ENCODE data around the gene WFDC1. TPM values are rescaled to one million over a fixed set of nuclear protein-coding genes. Genes with fewer than 3 reads are reported as not detected.

Gene WFDC1, protein sequence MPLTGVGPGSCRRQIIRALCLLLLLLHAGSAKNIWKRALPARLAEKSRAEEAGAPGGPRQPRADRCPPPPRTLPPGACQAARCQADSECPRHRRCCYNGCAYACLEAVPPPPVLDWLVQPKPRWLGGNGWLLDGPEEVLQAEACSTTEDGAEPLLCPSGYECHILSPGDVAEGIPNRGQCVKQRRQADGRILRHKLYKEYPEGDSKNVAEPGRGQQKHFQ
- total RNA-seq (not detected), total RNA-seq (0 reads per million in 2 donors)

DNA sequence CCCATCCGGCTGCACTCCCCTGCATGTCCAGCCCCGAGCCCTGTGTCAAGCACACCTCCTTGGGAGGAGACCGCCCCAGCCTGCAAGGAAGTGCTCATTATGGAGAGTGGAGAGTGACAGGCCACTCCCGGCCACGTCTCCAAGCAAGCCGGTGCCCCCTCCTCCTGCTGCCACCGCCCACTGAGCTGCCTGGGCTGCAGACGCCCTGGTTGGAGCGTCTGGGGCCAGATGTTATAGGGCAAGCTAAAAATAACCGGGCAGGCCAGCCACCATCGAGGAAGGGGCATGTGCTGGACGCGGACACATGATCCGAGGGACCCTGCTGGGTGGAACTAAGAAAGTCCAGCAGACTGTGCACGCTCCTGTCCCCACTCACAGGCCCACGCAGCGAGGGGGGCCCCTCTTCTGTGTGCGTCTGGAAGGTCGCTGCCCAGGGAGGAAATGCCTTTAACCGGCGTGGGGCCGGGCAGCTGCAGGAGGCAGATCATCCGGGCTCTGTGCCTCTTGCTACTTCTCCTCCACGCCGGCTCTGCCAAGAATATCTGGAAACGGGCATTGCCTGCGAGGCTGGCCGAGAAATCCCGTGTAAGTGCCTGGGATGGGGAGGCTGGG is at the start of gene WFDC1:
Gene WFDC1 (plus strand): TSS at position 348 of the 612 bp plus-strand sequence. CDS start 94 bp downstream, at position 442.
- Mint-ChIP-seq H3K27me3 (peaks cover 81% of the 10 kb centered on the region), H3K27ac (no peak within 1 kb of the TSS), H3K36me3 (ENCODE audit: low read depth) (no peaks in the 10 kb centered on the region), H3K4me3 (peak within 1 kb of the TSS; percentile 12), H3K4me1 (peaks cover 15% of the 10 kb centered on the region)
- no peaks in the 10 kb centered on the region for H3K9me3 ChIP-seq (ENCODE audit: control insufficient read depth, low read length, poor library complexity, severe bottlenecking)
- DNase-seq: no peak
- ATAC-seq: no peak

DNA sequence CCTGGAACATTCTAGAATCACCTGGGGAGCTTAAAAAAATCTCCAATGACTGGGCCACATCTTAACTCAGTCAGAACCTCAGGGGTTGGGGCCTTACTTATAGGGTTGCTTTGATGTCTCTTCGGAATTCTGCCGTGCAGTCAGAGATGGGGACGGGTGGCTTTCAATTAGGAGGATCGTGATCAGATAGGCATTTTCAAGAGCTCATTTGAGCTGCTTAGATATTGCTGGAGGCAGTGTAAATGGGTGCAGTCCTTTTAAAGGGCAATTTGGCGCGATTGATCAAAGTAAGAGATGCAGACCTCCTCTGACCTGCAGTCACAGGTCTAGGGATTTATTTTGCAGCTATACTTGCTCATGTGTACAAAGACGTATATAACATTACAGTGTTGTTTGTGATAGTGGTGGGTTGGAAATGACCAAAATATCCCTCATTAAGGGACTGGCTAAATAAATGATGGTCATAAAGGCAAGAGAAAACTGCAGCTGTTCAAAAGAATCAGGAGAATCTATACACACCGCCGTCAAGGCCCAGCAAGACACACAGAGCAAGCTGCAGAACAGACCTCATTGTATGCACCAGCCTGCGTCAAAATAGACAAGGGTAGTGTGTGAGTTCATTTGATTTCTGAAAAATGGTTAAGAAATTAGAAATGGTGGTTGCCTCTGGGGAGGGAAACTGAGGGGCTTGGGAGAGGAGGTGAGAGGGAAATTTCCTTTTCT is 48.6 kb upstream of the WFDC1 start:
- H3K27ac Mint-ChIP-seq: no peak overlapping the region
- ATAC-seq (no peak), DNase-seq (no peak)
- H3K4me3 Mint-ChIP-seq: no peak overlapping the region
- no peaks in the 10 kb centered on the region for H3K9me3 ChIP-seq (ENCODE audit: control insufficient read depth, low read length, poor library complexity, severe bottlenecking)
- H3K36me3 Mint-ChIP-seq (ENCODE audit: low read depth): peaks cover 6% of the 10 kb centered on the region
- peaks cover 3% of the 10 kb centered on the region for H3K4me1 Mint-ChIP-seq
- H3K27me3 Mint-ChIP-seq: peaks cover 60% of the 10 kb centered on the region

DNA sequence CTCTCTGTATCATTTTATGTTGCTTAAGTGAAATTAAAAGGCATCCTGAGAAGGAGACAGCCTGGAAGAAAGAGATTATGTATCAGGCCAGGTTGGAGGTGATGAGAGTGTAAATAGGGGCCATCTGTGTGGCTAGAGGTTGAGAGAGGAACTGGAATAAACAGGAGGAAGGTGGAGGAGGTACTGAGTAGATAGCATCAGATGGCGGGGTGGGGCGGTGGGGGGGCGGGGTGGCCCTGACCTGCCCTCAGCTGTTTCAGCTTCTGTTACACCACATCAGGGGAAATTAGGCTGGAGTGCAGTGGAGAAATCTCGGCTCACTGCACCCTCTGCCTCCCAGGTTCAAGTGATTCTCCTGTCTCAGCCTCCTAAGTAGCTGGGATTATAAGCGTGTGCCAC is 48.0 kb upstream of the WFDC1 start:
- DNase-seq (no peak), ATAC-seq (no peak)
- H3K4me1 Mint-ChIP-seq: peaks cover 3% of the 10 kb centered on the region
- no peak overlapping the region for H3K4me3 Mint-ChIP-seq
- H3K27ac Mint-ChIP-seq: no peak overlapping the region
- no peaks in the 10 kb centered on the region for H3K9me3 ChIP-seq (ENCODE audit: control insufficient read depth, low read length, poor library complexity, severe bottlenecking)
- peaks cover 6% of the 10 kb centered on the region for H3K36me3 Mint-ChIP-seq (ENCODE audit: low read depth)
- peaks cover 60% of the 10 kb centered on the region for H3K27me3 Mint-ChIP-seq

DNA sequence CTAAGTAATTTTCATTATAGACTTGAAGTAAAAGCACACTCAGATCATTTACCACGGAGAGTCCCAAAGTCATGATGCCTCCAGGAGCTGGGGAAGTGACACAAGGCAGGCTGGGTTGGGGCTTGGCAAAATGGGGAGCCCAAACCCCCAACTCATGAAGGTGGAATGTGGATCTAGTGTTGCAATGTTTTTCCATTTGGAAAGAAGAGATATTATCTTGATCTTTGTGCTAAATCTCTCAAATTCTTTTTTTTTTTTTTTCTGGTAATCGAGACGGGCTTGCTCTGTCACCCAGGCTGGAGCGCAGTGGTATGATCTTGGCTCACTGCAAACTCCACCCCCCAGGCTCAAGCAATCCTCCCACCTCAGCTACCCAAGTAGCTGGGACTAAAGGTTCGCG is 47.3 kb upstream of the WFDC1 start:
- DNase-seq (no peak), ATAC-seq (no peak)
- peaks cover 3% of the 10 kb centered on the region for H3K4me1 Mint-ChIP-seq
- H3K4me3 Mint-ChIP-seq: no peak overlapping the region
- H3K27ac Mint-ChIP-seq: no peak overlapping the region
- H3K27me3 Mint-ChIP-seq: peaks cover 64% of the 10 kb centered on the region
- peaks cover 6% of the 10 kb centered on the region for H3K36me3 Mint-ChIP-seq (ENCODE audit: low read depth)
- H3K9me3 ChIP-seq (ENCODE audit: control insufficient read depth, low read length, poor library complexity, severe bottlenecking): no peaks in the 10 kb centered on the region

DNA sequence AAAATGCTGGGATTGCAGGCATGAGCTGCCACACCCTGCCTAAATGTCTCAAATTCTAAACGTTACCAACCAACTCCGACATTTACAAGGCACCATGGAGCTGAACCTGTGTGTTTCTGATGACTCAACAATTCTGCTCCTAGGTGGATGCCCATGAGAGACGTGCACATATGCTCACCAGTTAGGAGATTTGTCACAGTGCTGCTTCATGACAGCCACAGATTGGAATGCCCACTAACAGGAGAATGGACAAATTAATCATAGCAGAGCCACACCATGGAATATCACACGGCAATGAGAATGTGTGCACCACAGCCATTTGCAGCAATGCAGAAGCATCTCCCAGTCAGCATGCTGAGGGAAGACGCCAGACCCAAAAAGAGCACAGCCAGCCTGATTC is 46.8 kb upstream of the WFDC1 start:
- peaks cover 6% of the 10 kb centered on the region for H3K36me3 Mint-ChIP-seq (ENCODE audit: low read depth)
- ATAC-seq (no peak), DNase-seq (no peak)

DNA sequence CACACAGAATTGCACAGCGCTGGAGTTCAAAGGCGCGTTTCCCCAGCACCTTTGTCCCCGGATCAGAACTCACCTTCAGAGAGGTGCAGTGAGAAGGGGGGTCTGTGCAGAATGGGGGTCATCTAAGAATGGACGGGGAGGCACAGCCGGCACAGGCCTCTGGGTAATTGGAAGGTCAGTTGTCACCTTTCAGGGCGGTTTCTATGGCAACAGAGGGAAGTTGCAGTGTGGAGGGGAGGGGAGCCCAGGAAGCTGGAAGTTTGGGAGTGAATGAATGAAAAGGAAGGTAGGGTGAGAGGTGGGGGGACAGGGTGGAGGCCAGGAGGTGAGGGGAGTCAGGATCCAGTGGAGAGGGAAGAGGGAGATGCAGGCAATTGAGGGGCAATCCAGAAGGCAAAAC is 42.5 kb upstream of the WFDC1 start:
- no peak overlapping the region for H3K4me3 Mint-ChIP-seq
- no peak for ATAC-seq
- peaks cover 3% of the 10 kb centered on the region for H3K36me3 Mint-ChIP-seq (ENCODE audit: low read depth)
- no peak for DNase-seq
- no peaks in the 10 kb centered on the region for H3K4me1 Mint-ChIP-seq
- no peak overlapping the region for H3K27ac Mint-ChIP-seq
- no peaks in the 10 kb centered on the region for H3K9me3 ChIP-seq (ENCODE audit: control insufficient read depth, low read length, poor library complexity, severe bottlenecking)
- peaks cover 53% of the 10 kb centered on the region for H3K27me3 Mint-ChIP-seq

More for the DNA sequence above, 46.8 kb upstream of the WFDC1 start:
- Mint-ChIP-seq H3K4me1 (peaks cover 3% of the 10 kb centered on the region), H3K27me3 (peaks cover 69% of the 10 kb centered on the region), H3K4me3 (no peak overlapping the region), H3K27ac (no peak overlapping the region)
- no peaks in the 10 kb centered on the region for H3K9me3 ChIP-seq (ENCODE audit: control insufficient read depth, low read length, poor library complexity, severe bottlenecking)

DNA sequence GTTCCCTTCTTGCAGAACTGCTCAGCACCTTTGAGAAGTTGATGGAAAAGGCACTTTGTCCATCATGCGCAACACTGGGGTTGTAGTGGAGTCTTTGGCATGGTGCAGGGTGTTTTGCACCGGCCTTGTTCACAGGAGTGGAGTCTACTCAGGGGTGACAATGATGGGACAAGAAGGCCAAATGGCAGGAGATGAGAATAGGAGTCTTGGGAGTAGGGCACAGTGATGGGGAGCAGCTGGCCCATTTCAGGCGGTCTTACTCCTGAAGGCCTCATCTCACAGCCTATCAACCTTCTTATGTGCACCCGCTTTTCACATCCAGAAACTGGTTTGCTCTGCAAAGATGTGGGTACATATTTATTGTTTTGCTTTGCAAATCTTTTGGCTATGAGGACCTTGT is 41.5 kb upstream of the WFDC1 start:
- H3K4me1 Mint-ChIP-seq: no peaks in the 10 kb centered on the region
- no peak overlapping the region for H3K4me3 Mint-ChIP-seq
- DNase-seq (no peak), ATAC-seq (no peak)
- no peak overlapping the region for H3K27ac Mint-ChIP-seq
- no peaks in the 10 kb centered on the region for H3K9me3 ChIP-seq (ENCODE audit: control insufficient read depth, low read length, poor library complexity, severe bottlenecking)
- peaks cover 54% of the 10 kb centered on the region for H3K27me3 Mint-ChIP-seq
- peaks cover 3% of the 10 kb centered on the region for H3K36me3 Mint-ChIP-seq (ENCODE audit: low read depth)

DNA sequence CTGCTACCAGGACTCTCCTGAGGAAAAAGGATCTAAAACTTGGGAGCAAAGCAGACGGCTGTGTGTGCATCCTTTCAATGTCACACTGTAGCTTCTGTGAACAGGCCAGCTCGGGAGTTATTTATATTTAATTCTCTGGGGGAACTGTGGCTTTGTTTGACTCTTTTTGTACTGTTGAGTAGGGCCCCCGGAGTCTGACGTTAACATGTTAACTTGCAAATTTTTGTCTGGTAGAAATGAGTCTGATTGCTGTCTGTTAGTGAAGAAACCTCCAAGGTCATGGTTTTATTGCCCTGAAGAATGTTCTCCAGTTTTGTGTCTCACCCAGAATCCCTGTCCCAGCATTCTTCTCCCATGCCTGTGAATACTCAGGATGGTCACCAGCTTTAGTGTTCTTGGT is 40.6 kb upstream of the WFDC1 start:
- ATAC-seq (no peak), DNase-seq (no peak)
- H3K9me3 ChIP-seq (ENCODE audit: control insufficient read depth, low read length, poor library complexity, severe bottlenecking): no peaks in the 10 kb centered on the region
- H3K27me3 Mint-ChIP-seq: peaks cover 61% of the 10 kb centered on the region
- no peak overlapping the region for H3K4me3 Mint-ChIP-seq
- peaks cover 3% of the 10 kb centered on the region for H3K36me3 Mint-ChIP-seq (ENCODE audit: low read depth)
- no peak overlapping the region for H3K27ac Mint-ChIP-seq
- H3K4me1 Mint-ChIP-seq: no peaks in the 10 kb centered on the region

DNA sequence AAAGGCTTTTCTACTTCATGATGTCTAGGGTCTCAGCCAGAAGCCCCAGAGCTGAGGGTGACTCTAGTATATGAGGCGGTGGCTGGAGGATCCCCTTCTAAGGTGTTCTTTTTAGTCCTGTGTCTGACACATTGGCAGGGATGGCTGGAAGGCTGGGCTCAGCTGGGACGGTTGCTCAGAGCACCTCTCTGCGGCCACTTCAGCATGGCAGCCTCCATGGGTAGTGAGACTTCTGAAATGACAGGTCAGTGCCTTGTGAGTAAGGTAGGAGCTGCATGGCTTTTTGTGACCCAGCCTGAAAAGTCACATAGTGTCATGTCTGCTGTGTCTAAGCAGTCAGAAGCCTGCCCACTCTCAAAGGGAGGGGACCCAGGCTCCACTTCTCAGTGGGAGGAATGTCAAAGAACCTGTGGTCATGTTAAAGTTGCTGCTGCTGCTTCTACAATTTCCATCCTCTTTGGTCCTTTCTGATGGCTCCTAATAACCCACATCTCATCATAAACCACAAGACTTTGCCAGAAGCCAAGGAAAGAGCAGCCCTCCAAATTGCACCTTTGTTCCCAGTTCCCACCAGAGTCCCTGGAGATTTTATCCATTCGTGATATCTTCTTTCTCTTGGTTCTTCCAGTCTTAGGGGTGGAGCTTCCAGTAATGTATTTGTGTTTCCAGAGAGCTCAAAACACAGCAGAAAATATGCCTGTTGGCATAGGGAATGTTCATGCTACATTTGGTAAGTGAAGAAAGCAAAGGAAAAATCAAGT is 39.4 kb upstream of the WFDC1 start:
- Mint-ChIP-seq H3K4me1 (no peaks in the 10 kb centered on the region), H3K27me3 (peaks cover 53% of the 10 kb centered on the region), H3K4me3 (no peak overlapping the region), H3K27ac (no peak overlapping the region), H3K36me3 (ENCODE audit: low read depth) (peaks cover 3% of the 10 kb centered on the region)
- no peak for DNase-seq
- ATAC-seq: no peak
- no peaks in the 10 kb centered on the region for H3K9me3 ChIP-seq (ENCODE audit: control insufficient read depth, low read length, poor library complexity, severe bottlenecking)

DNA sequence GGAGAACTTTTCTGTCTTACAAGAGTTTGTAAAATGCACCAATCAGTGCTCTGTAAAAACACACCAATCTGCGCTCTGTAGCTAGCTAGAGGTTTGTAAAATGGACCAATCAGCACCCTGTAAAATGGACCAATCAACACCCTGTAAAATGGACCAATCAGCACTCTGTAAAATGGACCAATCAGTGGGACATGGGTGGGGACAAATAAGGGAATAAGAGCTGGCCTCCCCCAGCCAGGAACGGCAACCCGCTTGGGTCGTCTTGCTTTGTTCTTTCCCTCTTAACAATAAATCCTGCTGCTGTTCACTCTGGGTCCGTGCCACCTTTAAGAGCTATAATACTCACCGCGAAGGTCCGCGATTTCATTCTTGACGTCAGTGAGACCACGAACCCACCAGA is 36.4 kb upstream of the WFDC1 start:
- H3K9me3 ChIP-seq (ENCODE audit: control insufficient read depth, low read length, poor library complexity, severe bottlenecking): no peaks in the 10 kb centered on the region
- no peak for DNase-seq
- H3K4me1 Mint-ChIP-seq: no peaks in the 10 kb centered on the region
- no peak overlapping the region for H3K4me3 Mint-ChIP-seq
- peaks cover 2% of the 10 kb centered on the region for H3K36me3 Mint-ChIP-seq (ENCODE audit: low read depth)
- ATAC-seq: no peak
- H3K27ac Mint-ChIP-seq: peak overlapping the region; percentile 14
- peaks cover 43% of the 10 kb centered on the region for H3K27me3 Mint-ChIP-seq

DNA sequence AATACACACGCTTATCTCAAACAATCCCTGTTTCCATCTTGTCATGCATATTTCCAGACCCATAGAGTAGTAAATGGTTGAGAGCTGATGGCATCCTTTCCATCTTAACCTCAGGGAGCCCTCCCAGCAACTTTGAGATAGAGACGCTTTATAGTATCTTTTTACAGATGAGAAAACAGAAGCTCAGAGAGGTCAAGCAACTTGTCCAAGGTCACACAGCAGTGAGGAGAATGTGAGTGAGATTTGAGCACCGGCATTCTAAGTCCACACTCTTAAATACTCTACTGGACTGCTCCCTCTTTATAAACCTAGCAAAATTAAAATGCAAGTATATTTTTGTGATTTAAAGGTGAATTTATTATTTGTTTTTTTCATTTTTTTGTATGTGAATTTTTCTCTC is 35.0 kb upstream of the WFDC1 start:
- peaks cover 2% of the 10 kb centered on the region for H3K36me3 Mint-ChIP-seq (ENCODE audit: low read depth)
- ATAC-seq: no peak
- H3K27ac Mint-ChIP-seq: no peak overlapping the region
- DNase-seq: no peak
- peaks cover 48% of the 10 kb centered on the region for H3K27me3 Mint-ChIP-seq
- H3K4me1 Mint-ChIP-seq: no peaks in the 10 kb centered on the region
- H3K9me3 ChIP-seq (ENCODE audit: control insufficient read depth, low read length, poor library complexity, severe bottlenecking): no peaks in the 10 kb centered on the region
- no peak overlapping the region for H3K4me3 Mint-ChIP-seq

DNA sequence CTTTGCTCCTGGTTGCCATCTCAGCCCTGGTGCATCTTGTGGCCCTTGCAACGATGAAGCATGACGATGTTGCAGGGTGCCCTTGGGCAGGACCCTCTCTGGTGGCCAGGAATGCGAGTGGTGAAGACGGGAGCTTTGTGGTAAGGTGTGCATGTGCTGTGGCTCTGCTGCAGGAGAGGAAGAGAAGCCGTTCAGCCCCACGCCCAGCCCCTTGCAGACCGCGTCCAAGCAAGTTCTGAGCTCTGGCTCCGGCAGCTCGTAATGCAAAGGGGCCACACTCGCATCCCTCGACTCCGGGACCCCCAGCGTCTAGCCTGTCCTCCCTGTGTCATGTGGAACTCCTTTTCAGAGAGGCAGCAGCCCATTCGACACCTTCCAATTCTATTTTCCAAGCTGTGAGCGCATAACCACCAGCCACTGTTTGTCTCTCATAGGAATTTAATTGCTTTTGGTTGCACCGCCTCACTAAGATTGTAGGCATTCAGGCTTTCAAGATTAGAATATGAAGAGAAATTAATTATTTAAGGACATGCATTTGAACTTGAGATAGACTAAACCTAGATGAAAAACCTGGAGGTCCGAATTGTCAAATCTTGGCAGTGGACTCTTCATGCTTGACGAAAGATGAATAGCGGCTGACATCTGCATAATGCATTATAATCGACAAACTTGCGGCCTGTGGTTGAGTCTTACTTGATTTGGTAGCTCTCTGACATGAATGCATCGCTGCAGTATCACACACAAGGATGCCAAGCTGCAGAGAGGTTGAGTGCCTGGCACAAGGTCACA is 33.7 kb upstream of the WFDC1 start:
- Mint-ChIP-seq H3K27ac (no peak overlapping the region), H3K4me1 (no peaks in the 10 kb centered on the region), H3K4me3 (no peak overlapping the region), H3K36me3 (ENCODE audit: low read depth) (peaks cover 2% of the 10 kb centered on the region), H3K27me3 (peaks cover 52% of the 10 kb centered on the region)
- DNase-seq: no peak
- no peaks in the 10 kb centered on the region for H3K9me3 ChIP-seq (ENCODE audit: control insufficient read depth, low read length, poor library complexity, severe bottlenecking)
- no peak for ATAC-seq
